Activated CD8-positive, alpha-beta memory T cell treated with anti-CD3 and anti-CD28 coated beads, Interleukin-2, amount 10 ng/mL, durations not matched to agents 7 days and 5 days (primary cell): ENCODE data around the gene BAZ1B. TPM values are rescaled to one million over a fixed set of nuclear protein-coding genes. Genes with fewer than 3 reads are reported as not detected.
"Not testable (repeated sequence)": the region's sequence is repeated elsewhere in the genome, so short reads cannot be mapped to it uniquely, and the experiment has no call there.

Experiments
- ATAC-seq: fragments of 150-1000 bp; cut with Tn5 transposase; one replicate; pipeline ENCODE4 v1.10.0; 2021; ENCODE audit warnings: moderate library complexity
- CTCF ChIA-PET: fragments of 350-600 bp; sonication (Branson Sonifier 250); formaldehyde crosslinking; loops from one replicate; lab custom pipeline; 2021; ENCODE audit warnings: antibody characterized with exemption; lab: Charles Lee
- DNase-seq: peaks from one replicate; pipeline ENCODE4 v3.0.0-alpha.2; 2020
- H3K27ac Mint-ChIP-seq: one replicate; pipeline ENCODE4 v1.8.0; 2021; ENCODE audit warnings: mild to moderate bottlenecking, mixed read lengths
- H3K27me3 Mint-ChIP-seq: one replicate; pipeline ENCODE4 v1.8.0; 2021; ENCODE audit warnings: mixed read lengths
- H3K36me3 Mint-ChIP-seq: one replicate; pipeline ENCODE4 v1.8.0; 2021; ENCODE audit warnings: mild to moderate bottlenecking, mixed read lengths
- H3K4me1 Mint-ChIP-seq: one replicate; pipeline ENCODE4 v1.8.0; 2021; ENCODE audit warnings: mixed read lengths
- H3K4me3 Mint-ChIP-seq: one replicate; pipeline ENCODE4 v1.8.0; 2021; ENCODE audit warnings: mild to moderate bottlenecking, moderate library complexity, mixed read lengths
- H3K9me3 Mint-ChIP-seq: one replicate; pipeline ENCODE4 v1.8.0; 2022; ENCODE audit warnings: low read depth, mixed read lengths
- total RNA-seq, 2 experiments: library from RNA; stranded (reverse); gene quantifications; one replicate each; pipeline ENCODE4 v1.2.3, GENCODE V29; 2021

The BAZ1B gene
- 100 to 1,000 TPM; 112 to 129 TPM for total RNA-seq

- Mint-ChIP-seq H3K9me3 (no peaks in the 10 kb centered on the region), H3K27ac (peak within 1 kb of the TSS; percentile 97), H3K4me1 (peaks cover 56% of the 10 kb centered on the region), H3K36me3 (peaks cover 37% of the 10 kb centered on the region), H3K27me3 (no peaks in the 10 kb centered on the region), H3K4me3 (peak within 1 kb of the TSS; percentile 99)
- ATAC-seq = peak; percentile 93
- peak; percentile 99 for DNase-seq
- CTCF ChIA-PET = interaction anchor here (0.6 to 3.9 kb wide), 7 partner anchors 13 to 251 kb away, joined by 3 to 26 read pairs (median 4); partner anchors contain the start of genes BCL7B and TBL2
Measured at GRCh38 chr7:73522105-73522872, at the start of gene BAZ1B. TSS of gene BAZ1B (minus strand) at chr7:73522293. CDS start at chr7:73521933, 360 bp downstream.

DNA sequence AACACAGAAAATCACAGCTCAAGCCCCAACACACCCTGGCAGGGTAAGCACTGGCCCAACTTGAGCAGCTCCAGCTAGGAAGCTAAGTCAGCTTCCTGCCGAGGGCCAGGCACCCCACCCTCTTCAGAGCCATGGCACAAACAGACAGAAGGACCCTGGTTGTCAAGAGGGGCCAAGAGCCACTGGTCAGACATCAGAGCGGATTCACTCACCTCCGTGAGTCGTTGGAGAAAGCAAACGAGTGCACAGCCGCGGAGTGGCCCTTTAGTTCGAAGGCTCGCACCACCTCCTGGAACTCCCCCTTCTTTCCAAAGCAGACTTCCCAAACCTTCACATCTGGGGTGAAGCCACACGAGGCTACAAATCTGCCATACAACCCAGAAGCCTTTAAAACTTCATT, 48.9 kb upstream of the BAZ1B start:
- peaks cover 20% of the 10 kb centered on the region for H3K4me1 Mint-ChIP-seq
- no peaks in the 10 kb centered on the region for H3K27me3 Mint-ChIP-seq
- no peak for ATAC-seq
- DNase-seq = no peak
- no peak overlapping the region for H3K27ac Mint-ChIP-seq
- H3K36me3 Mint-ChIP-seq = peaks cover 38% of the 10 kb centered on the region
- H3K4me3 Mint-ChIP-seq = no peak overlapping the region
- H3K9me3 Mint-ChIP-seq = no peaks in the 10 kb centered on the region
- CTCF ChIA-PET = no interaction called here

- Mint-ChIP-seq H3K9me3 (no peaks in the 10 kb centered on the region), H3K27me3 (no peaks in the 10 kb centered on the region), H3K36me3 (peaks cover 38% of the 10 kb centered on the region), H3K4me3 (no peak overlapping the region), H3K27ac (no peak overlapping the region), H3K4me1 (peaks cover 25% of the 10 kb centered on the region)
- ATAC-seq (no peak), DNase-seq (no peak)
- CTCF ChIA-PET = no interaction called here
Measured at GRCh38 chr7:73570521-73570920, 48.4 kb upstream of the BAZ1B start.

GRCh38 chr7:73569042-73569608, 47.0 kb upstream of the BAZ1B start:
- H3K27ac Mint-ChIP-seq = no peak overlapping the region
- peaks cover 33% of the 10 kb centered on the region for H3K36me3 Mint-ChIP-seq
- no peaks in the 10 kb centered on the region for H3K27me3 Mint-ChIP-seq
- no peaks in the 10 kb centered on the region for H3K9me3 Mint-ChIP-seq
- ATAC-seq (no peak), DNase-seq (no peak)
- no peak overlapping the region for H3K4me3 Mint-ChIP-seq
- peaks cover 27% of the 10 kb centered on the region for H3K4me1 Mint-ChIP-seq
- CTCF ChIA-PET = no interaction called here

DNA sequence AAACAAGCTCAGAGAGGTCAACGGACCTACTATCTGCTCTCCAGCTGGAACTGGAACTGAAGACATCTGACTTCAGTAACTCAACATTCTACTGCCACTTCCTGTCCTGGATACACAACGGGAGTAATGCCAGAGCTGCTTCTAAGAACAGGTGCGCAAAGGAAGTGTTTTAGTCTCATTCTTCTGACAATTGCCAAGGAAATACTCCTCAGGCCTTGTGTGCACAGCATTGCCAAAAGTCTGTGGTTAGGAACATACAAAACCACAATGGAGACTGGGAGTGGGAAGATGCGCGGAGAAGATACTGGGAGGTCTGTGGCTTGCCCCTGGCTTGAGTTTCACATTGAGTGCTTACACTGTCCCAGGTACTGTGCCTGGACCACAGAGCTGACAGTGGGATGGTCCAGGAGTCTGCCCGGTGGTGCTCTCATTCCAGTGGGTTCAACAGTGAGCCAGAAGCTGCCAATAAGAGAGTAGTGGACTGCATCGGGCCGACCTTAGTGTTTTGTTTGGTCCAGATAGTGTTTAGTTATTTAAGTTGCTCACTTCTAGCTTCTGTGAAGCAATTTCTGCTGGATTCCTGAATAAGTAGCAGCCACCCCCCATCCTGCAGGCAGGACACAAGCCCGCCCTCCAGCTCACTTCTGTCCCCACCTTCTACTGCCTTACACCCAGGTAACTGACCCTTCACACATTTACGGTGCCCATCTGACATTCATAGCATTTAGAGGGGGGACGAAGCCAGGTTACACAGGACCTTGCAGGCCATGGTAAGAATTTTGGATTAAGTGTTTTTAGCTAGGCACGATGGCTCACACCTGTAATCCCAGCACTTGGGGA, 46.0 kb upstream of the BAZ1B start:
- Mint-ChIP-seq H3K27me3 (no peaks in the 10 kb centered on the region), H3K9me3 (no peaks in the 10 kb centered on the region), H3K4me3 (no peak overlapping the region), H3K27ac (no peak overlapping the region), H3K4me1 (peaks cover 27% of the 10 kb centered on the region), H3K36me3 (peaks cover 30% of the 10 kb centered on the region)
- DNase-seq = no peak
- ATAC-seq = no peak
- CTCF ChIA-PET = interaction anchor here (0.7 to 1.3 kb wide), 5 partner anchors 10 to 47 kb away, joined by 3 read pairs; partner anchors contain the start of genes BCL7B and TBL2

DNA sequence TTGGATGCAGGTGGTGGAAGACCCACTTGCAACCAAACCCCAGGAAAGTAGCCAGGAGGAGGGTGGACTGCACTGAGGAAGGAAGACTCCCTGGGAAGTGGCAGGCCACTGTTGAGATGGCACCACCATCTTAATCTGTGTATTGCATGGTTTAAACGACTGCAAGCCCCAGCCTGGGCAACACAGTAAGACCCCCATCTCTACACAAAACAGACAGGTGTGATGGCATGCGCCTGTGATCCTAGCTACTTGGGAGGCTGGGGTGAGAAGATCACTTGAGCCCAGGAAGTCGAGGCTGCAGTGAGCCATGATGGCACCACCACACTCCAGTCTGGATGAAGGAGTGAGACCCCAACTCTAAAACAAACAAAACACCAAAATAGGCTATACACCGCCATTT, 45.0 kb upstream of the BAZ1B start:
- DNase-seq (no peak), ATAC-seq (no peak)
- H3K4me3 Mint-ChIP-seq = no peak overlapping the region
- peaks cover 21% of the 10 kb centered on the region for H3K36me3 Mint-ChIP-seq
- no peaks in the 10 kb centered on the region for H3K27me3 Mint-ChIP-seq
- H3K27ac Mint-ChIP-seq = no peak overlapping the region
- peaks cover 27% of the 10 kb centered on the region for H3K4me1 Mint-ChIP-seq
- CTCF ChIA-PET = interaction anchor here (0.7 to 2.2 kb wide), 6 partner anchors 10 to 46 kb away, joined by 3 to 17 read pairs (median 3); partner anchors contain the start of genes BCL7B and TBL2
- H3K9me3 Mint-ChIP-seq = no peaks in the 10 kb centered on the region

GRCh38 chr7:73566431-73566830, 44.3 kb upstream of the BAZ1B start:
- H3K27me3 Mint-ChIP-seq, DNase-seq, H3K9me3 Mint-ChIP-seq: not testable (repeated sequence)
- Mint-ChIP-seq H3K4me1 (peaks cover 29% of the 10 kb centered on the region), H3K27ac (peak overlapping the region; percentile 84), H3K4me3 (peak overlapping the region; percentile 72), H3K36me3 (peaks cover 17% of the 10 kb centered on the region)
- CTCF ChIA-PET = interaction anchor here (0.8 to 2.2 kb wide), 10 partner anchors 10 to 169 kb away, joined by 3 to 17 read pairs (median 4); partner anchors contain the start of genes BCL7B and TBL2
- ATAC-seq = peak; percentile 46

DNA sequence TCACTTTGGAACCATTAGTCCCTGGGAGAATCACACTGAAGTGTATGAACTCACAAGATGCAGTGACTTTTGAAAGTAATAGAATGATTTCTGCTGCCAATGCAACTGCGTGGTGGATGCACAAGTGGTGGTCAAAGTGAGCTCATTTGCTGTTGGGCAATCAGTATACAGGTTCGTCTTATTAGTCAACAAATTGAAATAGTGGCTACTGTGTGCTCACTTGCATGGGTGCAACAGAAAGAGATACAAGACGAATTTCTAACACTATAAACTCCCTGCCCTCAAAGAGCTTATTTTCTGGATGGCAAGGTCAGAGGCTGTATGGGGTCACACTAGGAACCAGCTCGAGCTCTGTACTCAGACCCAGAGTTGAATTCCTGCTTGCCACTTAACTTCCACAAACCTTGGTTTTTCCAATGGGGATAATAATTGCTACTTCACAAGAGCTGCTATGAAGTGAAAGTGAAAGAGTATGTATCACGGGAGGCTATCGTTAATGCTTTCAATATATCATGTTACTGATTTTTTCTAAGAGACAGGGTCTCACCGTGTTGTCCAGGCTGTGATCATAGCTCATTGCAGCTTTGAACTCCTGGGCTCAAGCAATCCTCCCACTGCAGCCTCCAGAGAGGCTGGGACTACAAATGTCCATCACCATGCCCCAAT, 43.7 kb upstream of the BAZ1B start:
- ATAC-seq (peak; percentile 66), DNase-seq (no peak)
- peak overlapping the region; percentile 72 for H3K4me3 Mint-ChIP-seq
- CTCF ChIA-PET = interaction anchor here (0.8 to 2.2 kb wide), 9 partner anchors 9 to 169 kb away, joined by 3 to 17 read pairs (median 4); partner anchors contain the start of genes BCL7B and TBL2
- H3K27me3 Mint-ChIP-seq = no peaks in the 10 kb centered on the region
- peak overlapping the region; percentile 84 for H3K27ac Mint-ChIP-seq
- no peaks in the 10 kb centered on the region for H3K9me3 Mint-ChIP-seq
- peaks cover 13% of the 10 kb centered on the region for H3K36me3 Mint-ChIP-seq
- H3K4me1 Mint-ChIP-seq = peaks cover 29% of the 10 kb centered on the region

DNA sequence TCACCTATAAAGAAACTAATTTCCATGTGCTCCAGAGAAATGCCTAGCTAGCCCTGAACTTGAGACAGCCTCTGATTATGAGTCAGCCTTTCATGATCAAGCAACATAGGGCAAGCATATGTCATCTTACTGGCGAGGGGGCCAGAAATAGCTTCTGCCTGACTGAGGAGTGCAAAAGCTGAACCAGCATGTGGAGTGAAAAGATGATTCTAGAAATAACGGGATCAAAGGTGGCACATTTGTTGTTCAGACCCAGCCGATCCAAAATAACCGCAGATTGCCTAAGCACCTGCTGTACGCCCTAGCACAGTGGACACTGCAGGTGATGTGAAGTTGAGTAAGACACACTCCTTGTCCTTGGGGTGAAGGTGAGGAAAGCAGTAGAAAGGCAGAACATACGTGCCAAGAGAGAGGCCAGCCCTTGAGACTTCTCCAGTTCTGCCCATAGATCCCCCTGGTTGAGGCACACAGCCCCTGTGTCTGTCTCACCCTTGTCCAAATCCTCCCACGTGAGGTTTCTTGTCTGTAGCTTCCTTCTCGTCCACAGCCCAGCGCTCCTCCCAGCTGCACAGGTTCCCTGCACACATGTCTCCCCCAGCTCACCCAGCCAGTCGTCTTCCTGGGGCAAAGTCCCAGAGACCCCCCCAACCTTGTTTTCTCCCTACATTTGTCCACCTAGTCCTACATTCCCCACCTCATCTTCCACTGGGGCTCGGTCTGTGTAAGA, 38.2 kb upstream of the BAZ1B start:
- ATAC-seq (no peak), DNase-seq (no peak)
- peaks cover 25% of the 10 kb centered on the region for H3K4me1 Mint-ChIP-seq
- H3K36me3 Mint-ChIP-seq = peaks cover 3% of the 10 kb centered on the region
- H3K4me3 Mint-ChIP-seq = no peak overlapping the region
- H3K27ac Mint-ChIP-seq = peak overlapping the region; percentile 4
- H3K9me3 Mint-ChIP-seq = no peaks in the 10 kb centered on the region
- no peaks in the 10 kb centered on the region for H3K27me3 Mint-ChIP-seq
- CTCF ChIA-PET = interaction anchor here (1.2 to 4.8 kb wide), 4 partner anchors 33 to 166 kb away, joined by 4 to 26 read pairs (median 7); partner anchors contain the start of gene BAZ1B

DNA sequence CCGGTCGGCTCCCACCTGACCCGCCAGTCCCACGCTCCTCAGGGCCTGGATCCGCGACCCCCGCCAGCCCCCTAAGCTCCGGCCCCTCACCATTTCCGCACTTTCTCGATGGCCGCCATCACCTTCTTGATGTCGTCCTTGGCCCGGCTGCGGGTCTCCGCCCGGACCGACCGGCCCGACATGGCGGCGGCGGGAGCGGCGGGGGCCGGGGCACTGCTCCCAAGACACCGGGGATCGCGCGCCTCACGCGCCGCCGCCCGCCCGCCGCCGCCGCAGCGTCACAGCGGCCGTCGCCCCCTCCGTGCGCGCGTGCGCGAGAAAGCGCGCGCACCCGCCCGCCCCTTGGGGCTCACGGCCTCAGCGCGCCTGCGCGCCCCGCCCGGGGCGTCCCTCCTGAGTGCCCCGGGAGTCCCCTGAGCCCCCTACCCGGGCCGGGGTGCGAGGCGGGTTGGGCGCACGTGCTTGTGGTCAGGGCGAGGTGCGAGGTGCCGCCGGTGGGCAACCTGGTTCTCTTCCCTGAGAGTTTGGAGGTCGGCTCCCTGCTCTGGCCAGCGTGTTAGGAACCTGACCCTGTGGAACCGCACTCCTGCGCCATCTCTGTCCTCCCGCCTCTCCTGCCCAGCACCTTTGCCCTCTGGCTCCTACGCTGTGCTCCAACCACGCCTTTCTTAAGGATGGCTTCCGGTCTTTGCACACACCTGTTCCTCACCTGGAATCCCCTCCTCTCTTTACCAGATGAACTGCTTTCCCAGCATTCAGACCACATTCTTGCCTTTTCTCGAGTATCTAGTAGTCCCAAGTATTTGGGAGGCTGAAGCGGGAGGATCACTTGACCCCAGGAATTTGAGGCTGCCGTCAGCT, 35.5 kb upstream of the BAZ1B start, which contains the start of gene BCL7B:
TSS of gene BCL7B (minus strand) at position 294 of the 861 bp plus-strand sequence. CDS start at position 182, 112 bp downstream.
- ATAC-seq = peak; percentile 70
- DNase-seq = peak; percentile 81
- H3K9me3 Mint-ChIP-seq = no peaks in the 10 kb centered on the region
- H3K36me3 Mint-ChIP-seq = peaks cover 11% of the 10 kb centered on the region
- peak within 1 kb of the TSS; percentile 98 for H3K27ac Mint-ChIP-seq
- CTCF ChIA-PET = interaction anchor here (0.7 to 4.8 kb wide), 9 partner anchors 9 to 177 kb away, joined by 3 to 26 read pairs (median 5); partner anchors contain the start of genes BAZ1B and TBL2
- peaks cover 40% of the 10 kb centered on the region for H3K4me1 Mint-ChIP-seq
- H3K27me3 Mint-ChIP-seq = no peaks in the 10 kb centered on the region
- peak within 1 kb of the TSS; percentile 97 for H3K4me3 Mint-ChIP-seq

DNA sequence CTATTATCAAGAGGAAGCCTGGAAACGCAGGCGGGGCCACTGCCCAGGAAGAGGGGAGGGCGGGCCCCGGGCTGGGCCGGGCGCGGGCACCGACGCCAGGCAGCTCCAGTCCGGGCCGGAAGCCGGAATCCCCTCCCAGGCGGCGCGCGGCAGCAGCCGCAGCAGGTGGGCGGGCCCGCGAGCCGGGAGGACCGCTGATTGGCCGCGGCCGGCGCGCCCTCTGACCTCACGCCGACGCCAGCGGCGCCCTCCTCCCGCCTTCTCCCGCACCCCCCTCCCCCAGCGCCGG, 35.0 kb upstream of the BAZ1B start:
- CTCF ChIA-PET = interaction anchor here (0.7 to 4.8 kb wide), 9 partner anchors 9 to 178 kb away, joined by 3 to 26 read pairs (median 5); partner anchors contain the start of genes BAZ1B and TBL2
- Mint-ChIP-seq H3K9me3 (no peaks in the 10 kb centered on the region), H3K27ac (peak overlapping the region; percentile 92), H3K27me3 (no peaks in the 10 kb centered on the region), H3K4me1 (peaks cover 41% of the 10 kb centered on the region), H3K36me3 (peaks cover 15% of the 10 kb centered on the region), H3K4me3 (peak overlapping the region; percentile 97)
- ATAC-seq = peak; percentile 93
- DNase-seq = peak; percentile 94
